NCI-H510A (cell line): ENCODE results near the gene MYO7B.
"Not testable (repeated sequence)": the region's sequence is repeated elsewhere in the genome, so short reads cannot be mapped to it uniquely, and the experiment has no call there.

Experiments
- DNase-seq: peaks from one replicate; lab custom pipeline; 2025; lab: John Stamatoyannopoulos, UW

Gene MYO7B

GRCh38 chr2:127552846-127553245 is 17.4 kb downstream of the MYO7B start:
- DNase-seq, result no peak

- DNase-seq, result no peak
These were observed 23.4 kb downstream of the MYO7B start for GRCh38 chr2:127558911-127559310.

GRCh38 chr2:127559454-127559853 is 24.0 kb downstream of the MYO7B start:
- DNase-seq, result no peak

GRCh38 chr2:127560201-127560930 is 24.9 kb downstream of the MYO7B start:
- DNase-seq, result no peak

- DNase-seq, result no peak
These were observed 25.4 kb downstream of the MYO7B start for GRCh38 chr2:127560931-127561280.

GRCh38 chr2:127561371-127561770 is 25.9 kb downstream of the MYO7B start:
- DNase-seq, result no peak

GRCh38 chr2:127562936-127563335 is 27.5 kb downstream of the MYO7B start:
- no peak for DNase-seq

- no peak for DNase-seq
These were observed 28.3 kb downstream of the MYO7B start for GRCh38 chr2:127563458-127564428.

GRCh38 chr2:127564429-127565260 is 29.2 kb downstream of the MYO7B start:
- no peak for DNase-seq

- no peak for DNase-seq
These were observed 30.0 kb downstream of the MYO7B start for GRCh38 chr2:127565261-127566138.

GRCh38 chr2:127566139-127566417 is 30.6 kb downstream of the MYO7B start:
- DNase-seq, result no peak

- DNase-seq, result no peak
These were observed 31.1 kb downstream of the MYO7B start for GRCh38 chr2:127566576-127566975.

- no peak for DNase-seq
These were observed 31.9 kb downstream of the MYO7B start for GRCh38 chr2:127567351-127567854.

GRCh38 chr2:127568128-127568527 is 32.6 kb downstream of the MYO7B start:
- DNase-seq, result no peak

GRCh38 chr2:127569666-127570065 is 34.2 kb downstream of the MYO7B start:
- DNase-seq, result no peak

GRCh38 chr2:127570282-127571250 is 35.1 kb downstream of the MYO7B start:
- DNase-seq, result no peak

GRCh38 chr2:127572352-127572751 is 36.9 kb downstream of the MYO7B start:
- DNase-seq, result not testable (repeated sequence)

GRCh38 chr2:127572841-127573240 is 37.4 kb downstream of the MYO7B start:
- DNase-seq, result no peak

- DNase-seq, result no peak
These were observed 37.8 kb downstream of the MYO7B start for GRCh38 chr2:127573298-127573697.

- DNase-seq, result no peak
These were observed 38.3 kb downstream of the MYO7B start for GRCh38 chr2:127573771-127574170.
